Measurements from ENCODE around the gene GRK1.

GRK1 gene

GRCh38 chr13:113628291-113629270, 38.4 kb upstream of the GRK1 start:
- H3K4me3 ChIP-seq (ENCODE audit: low read length): no peak overlapping the region
- TF ChIP-seq CTCF (conservative IDR thresholded peaks at IDR 0.05; ENCODE audit: low read length): no peak
- no peak for DNase-seq (ENCODE audit: low read depth)

GRCh38 chr13:113629866-113630265, 37.2 kb upstream of the GRK1 start:
- no peak for TF ChIP-seq CTCF (conservative IDR thresholded peaks at IDR 0.05; ENCODE audit: low read length)
- DNase-seq (ENCODE audit: low read depth): no peak

GRCh38 chr13:113630296-113630695, 36.7 kb upstream of the GRK1 start:
- no peak for TF ChIP-seq CTCF (conservative IDR thresholded peaks at IDR 0.05; ENCODE audit: low read length)
- H3K4me3 ChIP-seq (ENCODE audit: low read length): no peak overlapping the region
- DNase-seq (ENCODE audit: low read depth): no peak

More at GRCh38 chr13:113629866-113630265, 37.2 kb upstream of the GRK1 start:
- H3K4me3 ChIP-seq (ENCODE audit: low read length): no peak overlapping the region

GRCh38 chr13:113630804-113631203, 36.2 kb upstream of the GRK1 start:
- TF ChIP-seq CTCF (conservative IDR thresholded peaks at IDR 0.05; ENCODE audit: low read length): no peak
- H3K4me3 ChIP-seq (ENCODE audit: low read length): no peak overlapping the region
- no peak for DNase-seq (ENCODE audit: low read depth)

- no peak for TF ChIP-seq CTCF (conservative IDR thresholded peaks at IDR 0.05; ENCODE audit: low read length)
- no peak for DNase-seq (ENCODE audit: low read depth)
- no peak overlapping the region for H3K4me3 ChIP-seq (ENCODE audit: low read length)
Observed at GRCh38 chr13:113631341-113632095, 35.5 kb upstream of the GRK1 start.

- H3K4me3 ChIP-seq (ENCODE audit: low read length): no peak overlapping the region
- TF ChIP-seq CTCF (conservative IDR thresholded peaks at IDR 0.05; ENCODE audit: low read length): no peak
- DNase-seq (ENCODE audit: low read depth): no peak
Observed at GRCh38 chr13:113632706-113633484, 34.1 kb upstream of the GRK1 start.
